HL-60/S4 treated with retinoic acid at 250 ng/mL for 4 days and 3 days (cell line): ENCODE data around the gene LCA5L.

Experiments
- in situ Hi-C: fragments of 300-500 bp; cut with MboI; formaldehyde crosslinking; loops from 2 replicates; pipeline ENCODE4 v1.7.0; 2022; ENCODE audit warnings: low sequenced_read_pairs

Gene LCA5L

GRCh38 chr21:39359382-39359781, 86.2 kb downstream of the LCA5L start:
- in situ Hi-C loops = no loop called here
